ENCODE data around the gene PTPRN2.

PTPRN2 gene

GRCh38 chr7:158476331-158476932 lies 111.2 kb downstream of the PTPRN2 start:
- no peak for FAIRE-seq
- DNase-seq (ENCODE audit: insufficient read length, low spot score) = no peak
- TF ChIP-seq CTCF (IDR thresholded peaks at IDR 0.05; ENCODE audit: insufficient read depth, missing control alignments) = no peak

DNA sequence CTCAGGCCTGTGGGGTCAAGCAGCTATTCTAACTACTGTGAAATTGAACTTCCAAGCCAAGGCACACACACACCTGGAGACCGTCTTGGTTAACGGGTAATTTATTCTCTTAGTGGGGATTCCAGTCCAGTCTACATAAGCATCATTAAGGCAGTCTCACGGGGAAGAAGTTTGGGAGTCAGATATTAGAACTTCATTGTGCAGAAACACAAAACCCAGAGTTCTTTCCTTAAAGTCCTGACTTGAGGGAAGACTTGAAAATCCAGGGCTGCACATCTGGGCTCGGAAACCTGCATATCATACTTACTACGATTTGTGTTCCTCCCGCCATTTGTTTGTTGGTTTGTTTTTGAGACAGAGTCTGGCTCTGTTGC lies 112.0 kb downstream of the PTPRN2 start:
- FAIRE-seq = no peak
- TF ChIP-seq CTCF (IDR thresholded peaks at IDR 0.05; ENCODE audit: insufficient read depth, missing control alignments) = no peak
- DNase-seq (ENCODE audit: insufficient read length, low spot score) = no peak

- no peak for DNase-seq (ENCODE audit: insufficient read length, low spot score)
- no peak for TF ChIP-seq CTCF (IDR thresholded peaks at IDR 0.05; ENCODE audit: insufficient read depth, missing control alignments)
- FAIRE-seq = no peak
These were observed 112.5 kb downstream of the PTPRN2 start for GRCh38 chr7:158475036-158475678.

GRCh38 chr7:158474488-158474887 lies 113.1 kb downstream of the PTPRN2 start:
- TF ChIP-seq CTCF (IDR thresholded peaks at IDR 0.05; ENCODE audit: insufficient read depth, missing control alignments) = no peak
- no peak for DNase-seq (ENCODE audit: insufficient read length, low spot score)
- no peak for FAIRE-seq

- FAIRE-seq (no peak), DNase-seq (ENCODE audit: insufficient read length, low spot score) (no peak)
- no peak for TF ChIP-seq CTCF (IDR thresholded peaks at IDR 0.05; ENCODE audit: insufficient read depth, missing control alignments)
These were observed 113.7 kb downstream of the PTPRN2 start for GRCh38 chr7:158473946-158474345.

DNA sequence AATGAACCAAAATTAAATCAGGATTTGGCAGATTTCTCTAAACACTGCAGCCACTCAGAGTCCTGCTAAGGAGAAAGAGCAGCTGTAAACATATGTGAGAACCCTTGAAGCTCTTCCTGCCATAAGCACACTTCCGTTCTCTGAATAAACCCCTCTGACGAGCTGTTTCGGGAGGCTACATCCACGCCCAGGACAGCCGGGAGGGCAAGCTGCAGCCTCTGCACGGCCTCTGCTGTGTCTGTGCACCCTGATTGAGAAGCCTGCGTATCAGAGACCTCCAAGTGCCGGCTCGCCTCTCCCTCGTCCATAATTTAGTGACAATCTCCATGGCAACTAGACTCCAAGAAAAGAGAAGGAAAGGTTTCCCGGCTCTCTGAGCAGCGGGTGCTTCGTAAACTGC lies 114.4 kb downstream of the PTPRN2 start:
- FAIRE-seq = no peak
- no peak for DNase-seq (ENCODE audit: insufficient read length, low spot score)
- TF ChIP-seq CTCF (IDR thresholded peaks at IDR 0.05; ENCODE audit: insufficient read depth, missing control alignments) = no peak

DNA sequence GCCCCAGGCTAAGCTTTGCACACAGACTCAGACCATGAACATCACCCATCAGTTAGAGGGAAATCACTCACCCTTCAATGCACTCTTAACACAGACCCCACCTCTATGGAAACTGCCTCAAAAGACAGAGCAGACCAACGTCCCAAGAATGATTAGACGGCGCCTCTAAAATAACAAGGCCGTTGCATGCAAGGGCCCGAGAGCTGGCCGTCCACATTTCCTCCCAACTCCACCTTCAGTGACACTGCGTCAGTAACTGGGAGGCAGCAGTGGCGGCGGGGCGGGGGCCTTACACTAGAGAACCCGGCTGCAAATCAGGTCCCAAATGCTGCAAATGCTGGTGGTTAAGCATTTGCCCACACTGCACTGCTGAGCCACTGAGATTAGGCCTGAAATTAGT lies 115.0 kb downstream of the PTPRN2 start:
- no peak for DNase-seq (ENCODE audit: insufficient read length, low spot score)
- no peak for TF ChIP-seq CTCF (IDR thresholded peaks at IDR 0.05; ENCODE audit: insufficient read depth, missing control alignments)
- no peak for FAIRE-seq
